ENCODE results near the gene CDCA7L.
"Not testable (repeated sequence)": the region's sequence is repeated elsewhere in the genome, so short reads cannot be mapped to it uniquely, and the experiment has no call there.

The CDCA7L gene

DNA sequence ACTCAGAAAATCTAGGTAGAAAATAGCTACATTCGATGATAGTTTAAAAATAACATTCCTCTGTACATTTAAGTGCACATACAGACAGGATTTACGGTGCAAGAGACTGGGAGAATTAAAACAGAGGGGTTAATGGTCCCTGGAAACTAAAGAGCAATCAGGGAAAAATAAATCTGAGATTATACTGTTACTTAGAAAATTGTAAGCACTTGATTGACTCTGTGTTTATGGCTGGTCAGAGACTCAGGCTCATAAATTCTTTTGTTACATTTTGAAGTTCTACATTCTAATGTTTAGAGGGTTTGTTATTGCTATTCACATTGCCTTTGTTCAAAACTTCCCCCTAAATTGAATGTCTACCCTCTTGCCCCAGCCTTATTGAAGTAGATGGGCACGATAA, 54.4 kb downstream of the CDCA7L start:
- CTCF ChIA-PET, result no interaction called here

GRCh38 chr7:21887779-21888178, 57.9 kb downstream of the CDCA7L start:
- CTCF ChIA-PET, result no interaction called here
- TF ChIP-seq, protein P1, sequence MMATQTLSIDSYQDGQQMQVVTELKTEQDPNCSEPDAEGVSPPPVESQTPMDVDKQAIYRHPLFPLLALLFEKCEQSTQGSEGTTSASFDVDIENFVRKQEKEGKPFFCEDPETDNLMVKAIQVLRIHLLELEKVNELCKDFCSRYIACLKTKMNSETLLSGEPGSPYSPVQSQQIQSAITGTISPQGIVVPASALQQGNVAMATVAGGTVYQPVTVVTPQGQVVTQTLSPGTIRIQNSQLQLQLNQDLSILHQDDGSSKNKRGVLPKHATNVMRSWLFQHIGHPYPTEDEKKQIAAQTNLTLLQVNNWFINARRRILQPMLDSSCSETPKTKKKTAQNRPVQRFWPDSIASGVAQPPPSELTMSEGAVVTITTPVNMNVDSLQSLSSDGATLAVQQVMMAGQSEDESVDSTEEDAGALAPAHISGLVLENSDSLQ (IDR thresholded peaks at IDR 0.05), result no peak
- TF ChIP-seq FOXM1 (IDR thresholded peaks at IDR 0.05; ENCODE audit: borderline replicate concordance) (no peak), SP1 (IDR thresholded peaks at IDR 0.05) (no peak), HDGF (IDR thresholded peaks at IDR 0.05; ENCODE audit: borderline replicate concordance) (no peak), ELF4 (IDR thresholded peaks at IDR 0.05) (no peak)
- DNase-seq (ENCODE audit: extremely low spot score), result no peak
- POLR2A ChIA-PET, result no interaction called here

More for the DNA sequence above, 54.4 kb downstream of the CDCA7L start:
- no peak for DNase-seq (ENCODE audit: extremely low spot score)
- TF ChIP-seq NFRKB (IDR thresholded peaks at IDR 0.05) (no peak), SP1 (IDR thresholded peaks at IDR 0.05) (no peak), FOXK2 (IDR thresholded peaks at IDR 0.05) (no peak), L3MBTL2 (conservative IDR thresholded peaks at IDR 0.05) (no peak), FOXM1 (IDR thresholded peaks at IDR 0.05; ENCODE audit: borderline replicate concordance) (no peak), LEF1 (IDR thresholded peaks at IDR 0.05; ENCODE audit: borderline replicate concordance) (no peak), ARNT (IDR thresholded peaks at IDR 0.05) (no peak), CTBP1 (IDR thresholded peaks at IDR 0.05; ENCODE audit: borderline replicate concordance) (no peak)
- TF ChIP-seq, protein P1 (IDR thresholded peaks at IDR 0.05), result no peak
- POLR2A ChIA-PET, result no interaction called here

- ChIA-PET POLR2A (no interaction called here), CTCF (no interaction called here)
- TF ChIP-seq BHLHE40 (IDR thresholded peaks at IDR 0.05; ENCODE audit: borderline replicate concordance) (no peak), ZNF384 (IDR thresholded peaks at IDR 0.05) (no peak), CTBP1 (IDR thresholded peaks at IDR 0.05; ENCODE audit: borderline replicate concordance) (no peak), LEF1 (IDR thresholded peaks at IDR 0.05; ENCODE audit: borderline replicate concordance) (no peak), NFRKB (IDR thresholded peaks at IDR 0.05) (no peak), ELF4 (IDR thresholded peaks at IDR 0.05) (no peak), ARNT (IDR thresholded peaks at IDR 0.05) (no peak), SP1 (IDR thresholded peaks at IDR 0.05) (no peak), FOXK2 (IDR thresholded peaks at IDR 0.05) (no peak), FOXM1 (IDR thresholded peaks at IDR 0.05; ENCODE audit: borderline replicate concordance) (no peak)
- DNase-seq (ENCODE audit: extremely low spot score), result no peak
Observed at GRCh38 chr7:21887353-21887752, 58.3 kb downstream of the CDCA7L start.

DNA sequence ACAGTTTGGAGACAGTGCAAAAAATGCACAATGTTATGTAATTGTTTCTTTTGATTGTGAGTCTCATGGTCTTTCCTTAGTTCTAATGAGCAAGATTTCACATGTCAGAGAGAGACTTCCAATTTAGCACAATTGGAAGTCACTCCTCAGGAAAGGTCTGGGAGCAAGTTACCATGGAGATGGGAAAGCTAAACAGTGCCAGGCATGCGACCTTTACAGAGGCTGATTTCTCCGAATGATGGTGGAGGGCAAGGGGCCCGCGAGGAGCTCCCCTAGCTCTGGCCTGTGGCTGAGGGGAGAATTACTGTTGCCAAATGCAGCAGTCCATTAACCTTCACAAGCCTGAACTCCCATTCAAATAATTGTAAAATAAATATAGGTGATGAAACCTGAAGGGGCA, 59.3 kb downstream of the CDCA7L start:
- ChIA-PET CTCF (no interaction called here), POLR2A (no interaction called here)
- TF ChIP-seq CTBP1 (IDR thresholded peaks at IDR 0.05; ENCODE audit: borderline replicate concordance), result no peak
- no peak for TF ChIP-seq L3MBTL2 (conservative IDR thresholded peaks at IDR 0.05)
- TF ChIP-seq HDGF (IDR thresholded peaks at IDR 0.05; ENCODE audit: borderline replicate concordance), result no peak
- no peak for TF ChIP-seq FOXK2 (IDR thresholded peaks at IDR 0.05)
- no peak for TF ChIP-seq ZNF384 (IDR thresholded peaks at IDR 0.05)
- no peak for TF ChIP-seq ARNT (IDR thresholded peaks at IDR 0.05)
- TF ChIP-seq BHLHE40 (IDR thresholded peaks at IDR 0.05; ENCODE audit: borderline replicate concordance), result no peak
- TF ChIP-seq LEF1 (IDR thresholded peaks at IDR 0.05; ENCODE audit: borderline replicate concordance), result no peak
- no peak for TF ChIP-seq SP1 (IDR thresholded peaks at IDR 0.05)
- TF ChIP-seq TARDBP (IDR thresholded peaks at IDR 0.05), result no peak
- no peak for TF ChIP-seq ELF4 (IDR thresholded peaks at IDR 0.05)
- TF ChIP-seq, protein P1 (IDR thresholded peaks at IDR 0.05), result no peak
- TF ChIP-seq FOXM1 (IDR thresholded peaks at IDR 0.05; ENCODE audit: borderline replicate concordance), result no peak
- no peak for TF ChIP-seq NFRKB (IDR thresholded peaks at IDR 0.05)
- TF ChIP-seq FOXA1 (IDR thresholded peaks at IDR 0.05), result no peak
- no peak for TF ChIP-seq SUZ12 (IDR thresholded peaks at IDR 0.05)
- DNase-seq (ENCODE audit: extremely low spot score), result no peak

DNA sequence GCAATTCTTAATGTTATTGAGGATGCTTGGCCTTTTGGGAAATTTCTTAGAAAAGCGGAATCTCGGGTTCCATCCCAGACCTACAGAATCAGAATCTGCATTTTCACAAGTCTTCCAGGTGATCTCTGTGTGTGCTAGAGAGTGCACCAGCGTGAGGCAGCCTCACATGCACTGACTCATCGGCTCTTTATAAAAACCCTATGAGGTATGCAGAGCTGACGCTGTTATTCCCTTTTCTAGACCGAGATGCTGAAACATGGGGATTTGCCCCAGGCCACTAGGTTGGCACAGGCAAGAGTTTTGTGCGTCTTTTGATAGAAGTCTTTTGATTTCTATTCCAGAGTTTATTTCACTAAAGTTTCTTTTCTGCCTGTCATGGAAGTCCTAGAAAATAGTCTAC, 61.2 kb downstream of the CDCA7L start:
- no peak for DNase-seq (ENCODE audit: extremely low spot score)
- CTCF ChIA-PET, result no interaction called here
- POLR2A ChIA-PET, result no interaction called here
- TF ChIP-seq SUZ12 (IDR thresholded peaks at IDR 0.05) (no peak), TARDBP (IDR thresholded peaks at IDR 0.05) (no peak), LEF1 (IDR thresholded peaks at IDR 0.05; ENCODE audit: borderline replicate concordance) (no peak), ARNT (IDR thresholded peaks at IDR 0.05) (no peak), FOXM1 (IDR thresholded peaks at IDR 0.05; ENCODE audit: borderline replicate concordance) (no peak), FOXK2 (IDR thresholded peaks at IDR 0.05) (no peak), SP1 (IDR thresholded peaks at IDR 0.05) (no peak), HDGF (IDR thresholded peaks at IDR 0.05; ENCODE audit: borderline replicate concordance) (no peak), ELF4 (IDR thresholded peaks at IDR 0.05) (no peak), BHLHE40 (IDR thresholded peaks at IDR 0.05; ENCODE audit: borderline replicate concordance) (no peak), NFRKB (IDR thresholded peaks at IDR 0.05) (no peak), L3MBTL2 (conservative IDR thresholded peaks at IDR 0.05) (no peak), CTBP1 (IDR thresholded peaks at IDR 0.05; ENCODE audit: borderline replicate concordance) (no peak), FOXA1 (IDR thresholded peaks at IDR 0.05) (no peak), ZNF384 (IDR thresholded peaks at IDR 0.05) (no peak)
- TF ChIP-seq, protein P1 (IDR thresholded peaks at IDR 0.05), result no peak

DNA sequence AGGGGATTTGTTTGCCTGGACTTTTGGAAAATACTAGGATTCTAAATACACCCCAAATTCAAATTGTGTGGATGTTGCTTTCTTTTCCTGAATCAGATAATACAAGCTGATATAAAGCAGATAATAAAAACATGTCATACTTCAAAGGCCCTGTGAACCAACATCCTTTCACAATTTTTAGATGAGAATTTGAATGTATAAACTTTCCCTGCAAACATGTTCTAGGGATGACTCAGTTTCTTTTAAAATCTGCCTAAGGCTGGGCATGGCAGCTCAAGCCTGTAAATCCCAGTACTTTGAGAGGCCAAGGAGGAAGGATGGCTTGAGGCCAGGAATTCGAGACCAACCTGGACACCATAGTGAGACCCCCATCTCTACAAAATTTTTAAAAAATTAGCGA, 62.2 kb downstream of the CDCA7L start:
- CTCF ChIA-PET; DNase-seq (ENCODE audit: extremely low spot score); POLR2A ChIA-PET: not testable (repeated sequence)

All from HEK293T (cell line).